Measurements from ENCODE around the gene NRCAM.

The NRCAM gene

GRCh38 chr7:108114117-108114841 lies 342.0 kb downstream of the NRCAM start:
- no peak for DNase-seq

GRCh38 chr7:108112683-108113082 lies 343.6 kb downstream of the NRCAM start:
- no peak for DNase-seq

GRCh38 chr7:108109221-108109908 lies 346.9 kb downstream of the NRCAM start:
- no peak for DNase-seq

- no peak for DNase-seq
Observed at GRCh38 chr7:108108131-108108530, 348.1 kb downstream of the NRCAM start.

DNA sequence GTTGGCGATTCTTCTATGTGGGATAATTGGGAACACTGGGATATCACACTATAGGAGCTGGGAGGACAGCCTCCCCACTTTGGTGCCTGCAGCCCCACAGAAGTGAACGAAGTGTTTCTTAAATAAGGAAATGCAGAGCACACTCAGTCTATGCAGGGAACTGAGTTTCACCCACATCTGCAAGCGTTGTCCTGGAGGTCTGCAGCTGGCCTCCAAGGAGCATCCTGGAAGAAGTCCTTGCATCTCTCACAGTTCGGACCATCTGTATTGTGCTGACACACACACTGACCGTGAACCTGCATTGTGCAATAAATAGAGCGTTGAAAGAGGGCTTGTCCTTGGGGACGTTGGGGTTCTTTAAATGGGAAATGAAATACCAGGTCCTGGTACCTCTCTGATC lies 351.9 kb downstream of the NRCAM start:
- DNase-seq: no peak

DNA sequence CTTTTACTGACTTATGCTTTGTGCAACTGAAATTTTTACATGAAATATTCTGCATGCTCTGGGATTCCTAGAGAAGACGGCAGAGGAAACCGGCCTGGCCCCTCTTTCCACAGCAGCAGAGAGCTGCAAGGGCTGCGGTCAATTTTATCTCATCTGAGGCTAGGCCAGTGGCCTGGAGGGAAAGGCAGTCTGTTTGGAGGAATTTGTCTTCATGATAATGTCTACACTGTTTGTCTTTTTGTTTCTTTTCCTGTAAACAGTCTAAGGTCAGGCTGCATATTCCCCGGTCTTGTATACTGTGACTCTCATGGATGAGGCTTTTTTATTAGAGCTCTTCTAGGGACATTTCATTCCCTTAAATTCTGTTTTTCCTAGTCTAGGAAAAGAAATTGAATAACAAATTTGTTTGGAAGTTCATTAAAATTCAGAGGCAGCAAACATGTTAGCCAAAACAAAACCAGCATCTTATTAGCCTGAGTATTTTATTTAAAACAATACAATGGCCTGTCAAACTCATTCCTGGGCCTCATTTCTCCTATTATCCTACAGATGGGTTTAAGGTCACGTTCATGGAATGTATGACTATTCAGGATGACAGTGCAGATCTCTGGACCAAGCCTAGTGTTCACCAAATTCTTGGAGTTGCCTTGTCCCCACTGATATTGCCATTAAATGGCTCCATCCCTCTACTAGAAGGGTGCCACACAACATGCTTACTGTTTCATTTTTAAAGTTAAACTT lies 352.5 kb downstream of the NRCAM start:
- no peak for DNase-seq

DNA sequence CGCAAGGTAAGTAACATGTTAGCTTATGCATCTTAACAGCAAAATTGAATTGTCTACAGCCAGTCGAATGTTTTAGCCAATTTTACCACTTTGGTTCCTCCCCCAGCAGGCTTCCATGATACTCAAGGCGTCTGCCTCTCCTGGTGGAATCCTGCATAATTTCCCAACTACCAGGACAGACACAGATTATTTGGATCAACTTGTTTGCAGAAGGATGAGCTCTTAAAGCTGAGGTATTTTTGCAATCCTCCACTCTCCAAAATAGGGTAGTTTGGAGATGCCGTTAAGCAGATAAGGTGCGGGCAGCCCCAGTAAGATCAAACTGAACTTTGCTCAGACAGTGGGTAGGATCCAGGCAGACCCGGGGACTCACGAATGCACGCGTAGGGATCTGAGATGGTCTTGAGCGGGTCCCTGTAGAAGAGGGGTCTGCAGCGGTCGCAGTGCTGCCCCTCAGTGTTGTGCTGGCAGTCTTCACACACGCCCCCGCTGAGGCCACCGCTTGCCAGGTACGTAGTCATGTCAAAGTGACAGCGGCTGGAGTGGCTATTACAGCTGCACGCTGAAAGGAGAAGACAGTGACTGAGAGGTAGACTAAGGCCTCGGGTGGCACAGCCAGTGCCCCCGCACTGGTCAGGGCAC lies 353.4 kb downstream of the NRCAM start:
- DNase-seq: no peak

- DNase-seq: no peak
Observed at GRCh38 chr7:108101759-108102158, 354.5 kb downstream of the NRCAM start.

- no peak for DNase-seq
Observed at GRCh38 chr7:108099713-108100112, 356.5 kb downstream of the NRCAM start.

- DNase-seq: no peak
Observed at GRCh38 chr7:108097703-108098102, 358.5 kb downstream of the NRCAM start.

Data from amniotic stem cell (primary cell).